ENCODE measurements around the gene CDH23. TPM values are rescaled to one million over a fixed set of nuclear protein-coding genes. Genes with fewer than 3 reads are reported as not detected.

The CDH23 gene
- total RNA-seq, 1 donor from 2014 or later = 4.5 TPM

DNA sequence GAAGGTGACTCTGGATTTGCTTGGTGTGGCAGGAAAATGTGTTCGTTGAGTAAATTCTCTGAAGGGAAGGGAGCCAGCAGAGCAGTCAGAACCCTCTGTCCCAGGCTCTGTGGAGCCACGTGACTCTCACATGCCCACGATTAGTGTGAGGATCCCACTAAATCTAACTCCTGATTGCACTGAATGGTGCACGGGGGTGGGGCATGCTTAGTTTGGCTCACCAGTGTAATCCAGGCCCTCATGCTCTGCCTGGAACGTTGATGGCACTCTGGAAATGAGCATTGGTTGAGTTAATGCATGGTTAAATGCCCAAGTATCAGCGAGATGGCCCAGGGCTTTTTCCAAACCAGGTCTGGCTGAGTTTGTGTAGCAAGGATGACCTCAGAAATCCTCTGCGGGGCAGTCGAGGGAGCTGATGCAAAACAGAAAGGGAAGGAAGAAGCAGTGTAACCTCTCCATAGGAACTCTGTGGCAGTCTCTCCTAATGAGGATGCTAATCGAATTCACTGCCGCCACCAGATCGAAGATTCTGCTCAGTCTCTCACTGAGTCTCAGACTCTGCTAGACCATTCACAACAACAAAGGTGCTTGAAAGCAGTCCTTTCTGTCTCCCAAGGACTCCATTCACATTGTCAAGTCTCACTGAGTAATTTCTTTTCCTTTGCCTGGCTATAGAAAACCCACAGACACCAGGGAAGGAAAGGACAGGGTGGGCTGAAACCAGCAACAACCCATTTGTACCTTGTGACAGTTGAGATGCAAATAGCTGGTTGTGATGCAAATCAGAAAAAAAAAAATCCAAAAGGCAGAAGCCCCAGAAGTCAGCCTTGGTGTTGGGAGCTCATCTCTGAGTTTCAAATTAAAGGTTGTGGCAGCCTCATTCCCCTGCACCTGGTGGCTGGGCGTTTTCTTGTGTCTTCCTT, 224.8 kb downstream of the CDH23 start:
- TF ChIP-seq, protein P1, sequence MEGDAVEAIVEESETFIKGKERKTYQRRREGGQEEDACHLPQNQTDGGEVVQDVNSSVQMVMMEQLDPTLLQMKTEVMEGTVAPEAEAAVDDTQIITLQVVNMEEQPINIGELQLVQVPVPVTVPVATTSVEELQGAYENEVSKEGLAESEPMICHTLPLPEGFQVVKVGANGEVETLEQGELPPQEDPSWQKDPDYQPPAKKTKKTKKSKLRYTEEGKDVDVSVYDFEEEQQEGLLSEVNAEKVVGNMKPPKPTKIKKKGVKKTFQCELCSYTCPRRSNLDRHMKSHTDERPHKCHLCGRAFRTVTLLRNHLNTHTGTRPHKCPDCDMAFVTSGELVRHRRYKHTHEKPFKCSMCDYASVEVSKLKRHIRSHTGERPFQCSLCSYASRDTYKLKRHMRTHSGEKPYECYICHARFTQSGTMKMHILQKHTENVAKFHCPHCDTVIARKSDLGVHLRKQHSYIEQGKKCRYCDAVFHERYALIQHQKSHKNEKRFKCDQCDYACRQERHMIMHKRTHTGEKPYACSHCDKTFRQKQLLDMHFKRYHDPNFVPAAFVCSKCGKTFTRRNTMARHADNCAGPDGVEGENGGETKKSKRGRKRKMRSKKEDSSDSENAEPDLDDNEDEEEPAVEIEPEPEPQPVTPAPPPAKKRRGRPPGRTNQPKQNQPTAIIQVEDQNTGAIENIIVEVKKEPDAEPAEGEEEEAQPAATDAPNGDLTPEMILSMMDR (IDR thresholded peaks at IDR 0.05; ENCODE audit: borderline replicate concordance) = no peak
- Histone ChIP-seq H3K9me3 (replicated peaks) (no peaks in the 10 kb centered on the region), H3K4me1 (peaks cover 33% of the 10 kb centered on the region), H3K27ac (replicated peaks) (no peak overlapping the region), H3K4me3 (no peak overlapping the region), H3K36me3 (no peaks in the 10 kb centered on the region), H3K27me3 (ENCODE audit: low read depth) (no peaks in the 10 kb centered on the region)
- intact Hi-C loops (cut with micrococcal nuclease) = no loop called here
- DNase-seq = no peak

DNA sequence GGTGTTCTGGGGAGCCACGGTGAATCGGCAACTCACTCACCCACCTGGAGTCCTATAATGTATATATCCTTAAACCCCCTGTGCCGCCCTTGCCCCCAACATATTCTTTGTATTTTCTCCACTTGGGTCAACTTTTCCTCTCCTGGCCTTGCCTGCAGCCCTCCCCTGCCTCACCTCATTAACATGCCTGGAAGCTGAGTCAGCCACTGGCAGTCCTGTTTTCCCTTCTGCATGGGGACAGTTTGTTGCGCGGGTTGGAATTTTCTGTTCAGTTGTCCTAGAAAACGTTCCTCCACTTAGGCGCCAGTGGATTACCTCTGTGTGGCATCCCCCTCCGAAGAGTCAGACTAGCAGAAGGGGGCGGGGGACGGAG, 225.4 kb downstream of the CDH23 start:
- no peak overlapping the region for H3K4me3 ChIP-seq
- H3K9me3 ChIP-seq (replicated peaks) = no peaks in the 10 kb centered on the region
- DNase-seq = no peak
- TF ChIP-seq, protein P1 (IDR thresholded peaks at IDR 0.05; ENCODE audit: borderline replicate concordance) = no peak
- no peak overlapping the region for H3K27ac ChIP-seq (replicated peaks)
- peaks cover 33% of the 10 kb centered on the region for H3K4me1 ChIP-seq
- no peaks in the 10 kb centered on the region for H3K27me3 ChIP-seq (ENCODE audit: low read depth)
- intact Hi-C loops (cut with micrococcal nuclease) = no loop called here
- no peaks in the 10 kb centered on the region for H3K36me3 ChIP-seq

DNA sequence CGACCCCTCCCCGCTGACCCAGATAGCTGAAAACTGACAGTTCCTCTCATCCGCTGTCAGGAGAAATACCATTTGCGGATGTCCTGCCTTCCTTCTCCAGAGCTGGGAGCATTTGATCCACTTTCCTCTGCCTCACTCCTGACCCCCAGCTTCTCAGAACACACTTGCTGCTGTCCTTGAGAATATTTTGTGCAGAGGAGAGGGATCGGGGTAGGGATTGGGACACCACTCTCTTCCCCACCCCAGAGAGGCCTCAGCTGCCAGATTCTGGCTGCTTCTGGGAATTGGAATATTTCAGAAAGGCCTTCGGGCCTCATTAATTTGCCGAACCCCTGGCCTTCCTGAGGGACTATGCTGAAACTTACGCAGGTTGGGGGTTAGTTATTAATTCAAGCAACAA, 225.9 kb downstream of the CDH23 start:
- intact Hi-C loops (cut with micrococcal nuclease) = no loop called here
- Histone ChIP-seq H3K9me3 (replicated peaks) (no peaks in the 10 kb centered on the region), H3K4me3 (no peak overlapping the region), H3K4me1 (peaks cover 33% of the 10 kb centered on the region), H3K27me3 (ENCODE audit: low read depth) (no peaks in the 10 kb centered on the region), H3K27ac (replicated peaks) (no peak overlapping the region), H3K36me3 (no peaks in the 10 kb centered on the region)
- no peak for DNase-seq
- TF ChIP-seq, protein P1 (IDR thresholded peaks at IDR 0.05; ENCODE audit: borderline replicate concordance) = no peak

DNA sequence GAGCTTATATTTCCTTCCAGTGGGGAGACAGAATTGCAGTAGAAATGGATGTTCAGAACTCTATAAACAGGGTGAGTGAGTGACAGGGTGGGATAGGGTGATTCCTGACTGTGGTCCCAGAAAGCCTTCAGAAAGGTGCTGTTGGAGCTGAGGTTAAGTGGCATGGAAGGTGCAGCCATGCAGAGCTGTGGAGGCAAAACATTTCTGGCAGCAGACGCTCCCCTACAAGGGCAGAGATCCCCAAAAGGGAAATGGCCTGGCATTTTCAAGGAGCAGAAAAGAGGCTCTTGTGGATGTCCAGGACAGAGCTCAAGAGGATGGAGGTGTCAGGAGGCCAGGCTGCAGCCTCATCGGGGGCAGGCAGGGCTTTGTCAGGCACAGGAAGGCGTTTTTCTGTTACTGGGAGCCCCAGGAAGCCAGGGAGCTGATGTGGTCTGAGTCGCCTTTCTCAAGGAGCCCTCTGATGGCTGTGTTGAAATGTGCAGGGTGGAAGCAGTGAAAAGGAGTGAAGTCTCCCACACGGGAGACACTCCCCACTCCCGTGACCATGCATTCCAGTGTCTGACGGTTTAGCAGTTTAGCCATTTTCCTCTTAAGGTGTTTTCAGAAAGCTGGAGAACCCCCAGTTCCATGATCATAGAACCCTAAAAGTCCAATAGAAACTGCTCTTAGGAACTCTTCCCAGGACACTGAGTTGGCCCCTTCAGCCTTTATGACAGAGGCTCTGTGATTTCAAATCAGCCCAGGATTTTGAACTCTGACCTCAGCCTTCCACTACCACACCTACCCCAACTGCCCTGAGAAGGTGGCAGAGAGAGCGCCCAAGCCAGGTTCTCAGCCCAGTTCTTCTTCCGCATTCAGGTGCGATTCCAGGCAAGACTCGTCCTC, 226.6 kb downstream of the CDH23 start:
- H3K36me3 ChIP-seq = no peaks in the 10 kb centered on the region
- DNase-seq = no peak
- H3K4me1 ChIP-seq = peaks cover 33% of the 10 kb centered on the region
- no peaks in the 10 kb centered on the region for H3K27me3 ChIP-seq (ENCODE audit: low read depth)
- intact Hi-C loops (cut with micrococcal nuclease) = no loop called here
- no peaks in the 10 kb centered on the region for H3K9me3 ChIP-seq (replicated peaks)
- TF ChIP-seq, protein P1 (IDR thresholded peaks at IDR 0.05; ENCODE audit: borderline replicate concordance) = peak; percentile 40
- H3K4me3 ChIP-seq = no peak overlapping the region
- H3K27ac ChIP-seq (replicated peaks) = no peak overlapping the region

DNA sequence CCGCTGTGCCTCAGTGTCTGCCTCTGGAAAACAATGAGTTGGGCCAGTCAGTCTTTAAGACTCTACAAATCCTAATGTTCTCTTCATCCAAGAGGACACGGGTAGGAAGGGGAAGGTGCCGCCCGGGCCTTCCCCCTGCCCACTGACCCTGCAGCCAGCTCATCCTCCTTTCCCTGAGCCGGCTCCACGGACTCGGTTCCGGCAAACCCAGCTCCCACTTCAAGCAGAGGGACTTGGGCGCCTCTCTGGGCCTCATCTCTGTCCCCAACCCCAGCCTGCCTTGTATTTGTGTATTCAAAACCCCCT, 227.2 kb downstream of the CDH23 start:
- H3K9me3 ChIP-seq (replicated peaks) = no peaks in the 10 kb centered on the region
- intact Hi-C loops (cut with micrococcal nuclease) = no loop called here
- H3K27me3 ChIP-seq (ENCODE audit: low read depth) = no peaks in the 10 kb centered on the region
- H3K4me3 ChIP-seq = no peak overlapping the region
- H3K4me1 ChIP-seq = peaks cover 31% of the 10 kb centered on the region
- H3K27ac ChIP-seq (replicated peaks) = no peak overlapping the region
- H3K36me3 ChIP-seq = no peaks in the 10 kb centered on the region
- TF ChIP-seq, protein P1 (IDR thresholded peaks at IDR 0.05; ENCODE audit: borderline replicate concordance) = no peak
- DNase-seq = no peak
